AG04450 (cell line): Measurements from ENCODE around the gene RFT1. TPM values are rescaled to one million over a fixed set of nuclear protein-coding genes. Genes with fewer than 3 reads are reported as not detected.

Experiments used
- CTCF ChIA-PET: fragments of 300-600, 350-600 bp; formaldehyde crosslinking; extraction: SDS; loops from one replicate; lab custom pipeline; 2022; ENCODE audit warnings: antibody characterized with exemption, inconsistent platforms; lab: Charles Lee
- POLR2A ChIA-PET: fragments of 350-600 bp; formaldehyde crosslinking; extraction: SDS; loops from one replicate; lab custom pipeline; 2021; ENCODE audit warnings: antibody characterized with exemption, inconsistent platforms; lab: Yijun Ruan, JAX
- DNase-seq: peaks from one replicate; pipeline ENCODE4 v3.0.0-alpha.2; 2011; ENCODE audit warnings: low read depth, low spot score
- H3K27ac ChIP-seq: one replicate; pipeline ENCODE4 v1.5.1; 2012; ENCODE audit warnings: low read depth, low read length, control low read depth
- H3K27me3 ChIP-seq: one replicate; pipeline ENCODE4 v1.6.0; 2012; ENCODE audit warnings: low read length; ENCODE audit not compliant: control insufficient read depth, insufficient read depth
- H3K4me3 ChIP-seq: 2 replicates; pipeline ENCODE4 v1.5.1; 2011; ENCODE audit warnings: mild to moderate bottlenecking, low read depth, low read length, control low read depth
- H3K9me3 ChIP-seq: 2 replicates; pipeline ENCODE4 v1.5.1; 2012; ENCODE audit warnings: low read length; ENCODE audit not compliant: control insufficient read depth, insufficient read depth
- polyA plus RNA-seq: library from polyadenylated mRNA; depleted of rRNA; stranded (reverse); fragments of >200 nt; gene quantifications from 2 replicates; pipeline ENCODE4 v1.2.3, GENCODE V29; 2011
- TF ChIP-seq, protein P1 (sequence below): IDR thresholded peaks from 2 replicates; pipeline ENCODE4 v1.5.1; 2011; ENCODE audit warnings: low read depth, low read length, control low read depth, inconsistent platforms

Gene RFT1
- polyA plus RNA-seq, 1 experiment = 26.4 TPM

DNA sequence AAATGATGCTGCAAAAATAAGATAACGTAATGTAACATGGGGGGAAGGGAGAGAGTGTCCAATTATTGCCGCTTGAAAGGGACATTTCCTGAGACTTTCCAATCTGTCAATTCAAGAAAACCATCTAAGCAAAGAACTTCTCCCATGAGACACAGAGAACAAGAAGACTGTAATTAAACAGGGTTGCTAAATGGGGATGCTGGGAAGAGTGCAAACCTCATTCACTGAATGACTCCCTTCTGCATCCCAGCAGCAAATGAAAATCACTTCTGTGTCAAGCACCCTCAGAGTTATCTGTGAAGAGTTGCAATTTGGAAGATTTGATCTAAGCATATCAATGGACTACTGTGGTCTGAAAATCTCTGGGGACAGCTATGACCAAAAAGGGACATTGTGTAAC, 3.6 kb downstream of the RFT1 start:
- CTCF ChIA-PET = interaction anchor here (1.0 to 3.0 kb wide), 2 partner anchors 12 to 16 kb away, joined by 4 to 14 read pairs; no protein-coding TSS in a partner anchor

DNA sequence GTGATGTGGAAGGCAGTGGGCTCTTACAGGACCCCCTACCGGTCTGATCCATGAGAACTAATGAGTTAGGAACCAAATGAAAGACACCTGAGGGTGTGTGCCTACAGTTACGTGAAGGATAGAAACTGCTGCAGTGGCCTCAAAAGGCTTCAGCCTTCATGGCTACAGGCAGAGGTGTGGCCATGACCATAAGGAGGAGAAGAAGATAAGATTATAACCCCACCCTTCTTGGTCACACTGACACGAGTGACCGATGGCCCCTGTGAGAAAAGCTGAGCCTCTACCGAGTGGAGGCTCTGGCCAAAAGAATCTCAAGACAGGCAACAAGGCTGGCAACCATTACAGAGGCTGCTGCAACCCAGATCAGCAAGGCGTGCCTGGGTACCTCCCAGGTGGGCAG, 6.3 kb downstream of the RFT1 start:
- no peaks in the 10 kb centered on the region for H3K27me3 ChIP-seq
- ChIA-PET CTCF (no interaction called here), POLR2A (no interaction called here)
- no peak overlapping the region for H3K4me3 ChIP-seq
- no peak for DNase-seq
- no peaks in the 10 kb centered on the region for H3K9me3 ChIP-seq
- no peak overlapping the region for H3K27ac ChIP-seq
- TF ChIP-seq, protein P1, sequence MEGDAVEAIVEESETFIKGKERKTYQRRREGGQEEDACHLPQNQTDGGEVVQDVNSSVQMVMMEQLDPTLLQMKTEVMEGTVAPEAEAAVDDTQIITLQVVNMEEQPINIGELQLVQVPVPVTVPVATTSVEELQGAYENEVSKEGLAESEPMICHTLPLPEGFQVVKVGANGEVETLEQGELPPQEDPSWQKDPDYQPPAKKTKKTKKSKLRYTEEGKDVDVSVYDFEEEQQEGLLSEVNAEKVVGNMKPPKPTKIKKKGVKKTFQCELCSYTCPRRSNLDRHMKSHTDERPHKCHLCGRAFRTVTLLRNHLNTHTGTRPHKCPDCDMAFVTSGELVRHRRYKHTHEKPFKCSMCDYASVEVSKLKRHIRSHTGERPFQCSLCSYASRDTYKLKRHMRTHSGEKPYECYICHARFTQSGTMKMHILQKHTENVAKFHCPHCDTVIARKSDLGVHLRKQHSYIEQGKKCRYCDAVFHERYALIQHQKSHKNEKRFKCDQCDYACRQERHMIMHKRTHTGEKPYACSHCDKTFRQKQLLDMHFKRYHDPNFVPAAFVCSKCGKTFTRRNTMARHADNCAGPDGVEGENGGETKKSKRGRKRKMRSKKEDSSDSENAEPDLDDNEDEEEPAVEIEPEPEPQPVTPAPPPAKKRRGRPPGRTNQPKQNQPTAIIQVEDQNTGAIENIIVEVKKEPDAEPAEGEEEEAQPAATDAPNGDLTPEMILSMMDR = no peak

More for the DNA sequence above, 3.6 kb downstream of the RFT1 start:
- TF ChIP-seq, protein P1 = no peak
- H3K27ac ChIP-seq = no peak overlapping the region
- no peak overlapping the region for H3K4me3 ChIP-seq
- POLR2A ChIA-PET = no interaction called here
- no peak for DNase-seq
- no peaks in the 10 kb centered on the region; the same call in 1 of the 2 replicates for H3K9me3 ChIP-seq
- H3K27me3 ChIP-seq = no peaks in the 10 kb centered on the region

DNA sequence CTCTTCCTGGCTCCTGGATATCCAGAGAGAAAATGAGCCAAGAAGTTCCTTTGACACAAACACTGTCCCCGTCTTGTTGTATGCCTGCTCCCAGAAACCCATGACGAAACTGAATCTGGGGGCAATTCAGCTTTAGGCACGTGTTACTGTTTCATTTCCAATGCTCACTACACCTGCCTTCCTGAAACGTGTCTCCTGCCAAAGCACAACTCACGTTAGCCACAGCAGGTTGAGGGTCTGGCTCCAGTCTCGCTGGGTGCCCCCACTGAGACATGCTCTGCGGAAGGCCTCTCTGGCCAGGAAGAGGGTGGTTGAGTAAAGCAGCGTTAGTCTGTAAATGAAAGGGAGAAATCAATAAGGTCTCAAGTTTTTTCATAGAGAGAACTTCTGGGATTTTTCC, 6.7 kb downstream of the RFT1 start:
- no peaks in the 10 kb centered on the region for H3K27me3 ChIP-seq
- DNase-seq = no peak
- TF ChIP-seq, protein P1 = no peak
- ChIA-PET CTCF (interaction anchor here (1.4 to 2.0 kb wide), 2 partner anchors 9 to 11 kb away, joined by 8 to 14 read pairs; no protein-coding TSS in a partner anchor), POLR2A (no interaction called here)
- H3K27ac ChIP-seq = no peak overlapping the region
- no peaks in the 10 kb centered on the region for H3K9me3 ChIP-seq
- no peak overlapping the region for H3K4me3 ChIP-seq

DNA sequence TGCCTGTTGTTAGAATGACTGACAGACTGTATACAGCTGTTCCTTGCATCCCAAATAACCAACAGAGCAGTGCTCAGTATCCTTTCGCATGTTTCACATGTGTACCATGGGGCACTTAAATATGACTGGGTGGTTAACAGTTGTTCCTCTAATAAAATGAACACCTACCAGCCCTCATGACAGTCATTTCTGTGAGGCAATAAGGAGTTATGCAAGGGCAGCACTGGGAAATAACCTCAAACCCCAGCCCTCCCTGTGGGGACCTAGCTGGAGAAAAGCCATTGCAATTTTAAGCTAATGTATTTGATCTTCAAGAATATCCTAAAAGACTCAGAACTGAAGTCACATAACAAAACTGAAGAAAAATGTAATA, 7.3 kb downstream of the RFT1 start:
- H3K4me3 ChIP-seq = no peak overlapping the region
- H3K27me3 ChIP-seq = no peaks in the 10 kb centered on the region
- ChIA-PET CTCF (interaction anchor here (0.9 to 2.0 kb wide), 3 partner anchors 9 to 13 kb away, joined by 3 to 14 read pairs (median 8); no protein-coding TSS in a partner anchor), POLR2A (no interaction called here)
- TF ChIP-seq, protein P1 = no peak
- no peak overlapping the region for H3K27ac ChIP-seq
- no peaks in the 10 kb centered on the region for H3K9me3 ChIP-seq
- DNase-seq = no peak

DNA sequence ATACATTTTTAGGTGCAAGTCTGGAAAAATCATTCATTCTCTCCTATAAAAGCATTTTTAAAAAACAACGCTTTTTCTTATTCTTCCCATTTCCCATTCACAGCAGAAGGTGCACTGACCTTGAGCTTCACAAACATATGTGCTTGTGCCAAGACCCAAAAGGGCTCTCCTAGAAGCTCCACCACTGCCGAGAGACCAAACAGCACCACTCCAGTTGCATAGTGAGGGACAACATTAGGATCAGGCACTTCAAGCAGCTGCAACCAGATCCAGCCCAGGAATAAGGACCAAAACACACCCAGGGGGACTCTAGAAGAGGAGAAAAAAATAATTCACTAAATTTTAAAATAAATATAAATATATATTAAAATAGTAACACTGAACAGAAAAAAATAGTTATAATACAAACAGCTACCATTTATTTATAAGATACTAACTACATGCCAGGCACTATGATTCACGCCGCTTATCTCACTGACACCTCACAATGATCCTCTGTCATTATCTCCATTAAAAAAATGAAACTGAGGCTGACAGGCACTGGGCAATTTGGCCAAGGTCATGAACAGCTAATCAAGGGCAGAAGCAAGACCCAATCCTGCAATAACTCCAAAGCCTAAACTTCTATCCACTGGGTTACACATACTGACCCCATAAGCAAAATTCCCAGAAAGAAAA, 7.8 kb downstream of the RFT1 start:
- no peak overlapping the region for H3K27ac ChIP-seq
- H3K9me3 ChIP-seq = no peaks in the 10 kb centered on the region
- no peaks in the 10 kb centered on the region for H3K27me3 ChIP-seq
- POLR2A ChIA-PET = interaction anchor here (0.5 kb wide), 1 partner anchor 55 kb away, joined by 4 read pairs; no protein-coding TSS in a partner anchor
- H3K4me3 ChIP-seq = no peak overlapping the region
- TF ChIP-seq, protein P1 = no peak
- no peak for DNase-seq
- CTCF ChIA-PET = interaction anchor here (0.9 to 2.0 kb wide), 3 partner anchors 8 to 12 kb away, joined by 3 to 14 read pairs (median 8); no protein-coding TSS in a partner anchor
